Smooth muscle cell (in vitro differentiated cells): ENCODE measurements around the gene LRRK1. TPM values are rescaled to one million over a fixed set of nuclear protein-coding genes. Genes with fewer than 3 reads are reported as not detected.

Experiments
- DNase-seq: peaks from one replicate; lab custom pipeline; 2025; ENCODE audit not compliant: unreplicated experiment; lab: John Stamatoyannopoulos, UW
- H2AFZ ChIP-seq: fragments of 200-600 bp; sonication (generic); 2 replicates; pipeline ENCODE4 v1.6.0; 2016; ENCODE audit warnings: antibody characterized with exemption, low read depth, mild to moderate bottlenecking
- H3F3A ChIP-seq: fragments of 200-600 bp; sonication (generic); 2 replicates; pipeline ENCODE4 v1.6.0; 2017; ENCODE audit warnings: antibody characterized with exemption, low read depth
- H3K27ac ChIP-seq: fragments of 200-600 bp; sonication (generic); 2 replicates; pipeline ENCODE4 v1.5.1; 2016; ENCODE audit warnings: low read depth, mild to moderate bottlenecking
- H3K27me3 ChIP-seq: fragments of 200-600 bp; sonication (generic); 2 replicates; pipeline ENCODE4 v1.6.1; 2016; ENCODE audit warnings: low read depth, mild to moderate bottlenecking
- H3K36me3 ChIP-seq: fragments of 200-600 bp; sonication (generic); 2 replicates; pipeline ENCODE4 v1.5.1; 2016; ENCODE audit warnings: low read depth
- H3K4me1 ChIP-seq: fragments of 200-600 bp; sonication (generic); 2 replicates; pipeline ENCODE4 v1.5.1; 2016; ENCODE audit warnings: low read depth
- H3K4me2 ChIP-seq: fragments of 200-600 bp; sonication (generic); 2 replicates; pipeline ENCODE4 v1.6.0; 2016; ENCODE audit warnings: mild to moderate bottlenecking
- H3K4me3 ChIP-seq: fragments of 200-600 bp; sonication (generic); 2 replicates; pipeline ENCODE4 v1.5.1; 2016; ENCODE audit warnings: mild to moderate bottlenecking
- H3K79me2 ChIP-seq: fragments of 200-600 bp; sonication (generic); 2 replicates; pipeline ENCODE4 v1.6.0; 2016; ENCODE audit warnings: low read depth, mild to moderate bottlenecking
- H3K9ac ChIP-seq: fragments of 200-600 bp; sonication (generic); 2 replicates; pipeline ENCODE4 v1.6.0; 2016; ENCODE audit warnings: low read depth
- H3K9me3 ChIP-seq: fragments of 200-600 bp; sonication (generic); replicated peaks from 2 replicates; pipeline ENCODE4 v1.5.1; 2016; ENCODE audit warnings: low read depth
- H4K20me1 ChIP-seq: fragments of 200-600 bp; sonication (generic); 2 replicates; pipeline ENCODE4 v1.6.0; 2016; ENCODE audit warnings: low read depth
- CTCF ChIP-seq: fragments of 200-600 bp; sonication (generic); IDR thresholded peaks from 2 replicates; pipeline ENCODE4 v1.5.1; 2017; ENCODE audit warnings: borderline replicate concordance, mild to moderate bottlenecking, antibody characterized with exemption; ENCODE audit not compliant: insufficient read depth, poor library complexity, severe bottlenecking
- WGBS: methylation state at CpG from one replicate; pipeline ENCODE4 v1.1.7; 2016; ENCODE audit warnings: low lambda C conversion rate; 5-methylcytosine and 5-hydroxymethylcytosine counted together
- polyA plus RNA-seq: library from polyadenylated mRNA; unstranded; fragments of >200 nt; fragmentation: Nextera tagmentation; extraction: Ambion mirVana; gene quantifications from 2 replicates; pipeline ENCODE4 v1.2.1, GENCODE V29; 2016
- total RNA-seq: library from RNA; depleted of rRNA; stranded (reverse); fragments of >200 nt; gene quantifications from 2 replicates; pipeline ENCODE4 v1.2.3, GENCODE V29; 2014

The LRRK1 gene
- total and polyA plus RNA-seq, 2 experiments from 2014 or later: 1.1 to 1.6 TPM

GRCh38 chr15:100986158-100986896 lies 67.2 kb downstream of the LRRK1 start:
- no peak overlapping the region for H3K4me3 ChIP-seq
- no peaks in the 10 kb centered on the region for H3K27me3 ChIP-seq
- H3F3A ChIP-seq: no peaks in the 10 kb centered on the region
- H3K9ac ChIP-seq: no peak overlapping the region
- H3K4me2 ChIP-seq: no peak overlapping the region
- no peaks in the 10 kb centered on the region for H3K79me2 ChIP-seq
- no peaks in the 10 kb centered on the region for H4K20me1 ChIP-seq
- no peak for TF ChIP-seq CTCF
- no peak overlapping the region for H3K27ac ChIP-seq
- WGBS: 53% methylated on average over 6 of the region's 6 CpGs
- H3K36me3 ChIP-seq: no peaks in the 10 kb centered on the region
- no peak overlapping the region for H2AFZ ChIP-seq
- no peaks in the 10 kb centered on the region for H3K9me3 ChIP-seq
- no peaks in the 10 kb centered on the region for H3K4me1 ChIP-seq
- DNase-seq: no peak

DNA sequence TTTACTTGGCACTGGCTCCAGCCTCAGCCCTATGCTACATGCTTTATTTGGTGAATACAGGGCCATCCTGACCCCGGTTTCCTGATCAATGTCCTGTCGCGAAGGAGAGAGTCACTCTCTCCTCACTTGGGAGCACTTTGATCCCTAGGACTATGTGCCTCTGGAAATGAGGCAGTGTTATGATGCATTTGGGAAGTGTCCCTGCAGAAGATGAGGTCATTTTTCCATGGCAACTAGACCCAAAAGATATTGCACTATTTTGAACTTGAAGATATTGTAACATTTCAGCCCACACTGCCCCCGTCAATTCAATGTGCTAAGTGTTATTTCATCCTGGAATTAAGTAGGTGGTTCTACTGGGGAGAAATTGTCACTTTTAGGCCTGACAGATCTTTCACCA lies 68.0 kb downstream of the LRRK1 start:
- H3K9ac ChIP-seq: no peak overlapping the region
- H3K27ac ChIP-seq: no peak overlapping the region
- no peaks in the 10 kb centered on the region for H3K79me2 ChIP-seq
- 86% methylated on average over 4 of the region's 4 CpGs for WGBS
- no peak overlapping the region for H2AFZ ChIP-seq
- H3K4me1 ChIP-seq: no peaks in the 10 kb centered on the region
- no peaks in the 10 kb centered on the region for H3K36me3 ChIP-seq
- no peak overlapping the region for H3K4me3 ChIP-seq
- H4K20me1 ChIP-seq: no peaks in the 10 kb centered on the region
- no peaks in the 10 kb centered on the region for H3K9me3 ChIP-seq
- no peak overlapping the region for H3K4me2 ChIP-seq
- DNase-seq: no peak
- H3F3A ChIP-seq: no peaks in the 10 kb centered on the region
- TF ChIP-seq CTCF: no peak
- H3K27me3 ChIP-seq: no peaks in the 10 kb centered on the region

- no peaks in the 10 kb centered on the region for H3K4me1 ChIP-seq
- H3K27me3 ChIP-seq: no peaks in the 10 kb centered on the region
- H3K4me2 ChIP-seq: no peak overlapping the region
- WGBS: 95% methylated on average over 5 of the region's 5 CpGs
- no peak overlapping the region for H2AFZ ChIP-seq
- no peaks in the 10 kb centered on the region for H3K79me2 ChIP-seq
- H3K4me3 ChIP-seq: no peak overlapping the region
- no peak overlapping the region for H3K9ac ChIP-seq
- H3K27ac ChIP-seq: no peak overlapping the region
- H3F3A ChIP-seq: no peaks in the 10 kb centered on the region
- no peaks in the 10 kb centered on the region for H3K36me3 ChIP-seq
- DNase-seq: no peak
- no peaks in the 10 kb centered on the region for H4K20me1 ChIP-seq
- H3K9me3 ChIP-seq: no peaks in the 10 kb centered on the region
- TF ChIP-seq CTCF: no peak
These were observed 69.1 kb downstream of the LRRK1 start for GRCh38 chr15:100988297-100988696.

DNA sequence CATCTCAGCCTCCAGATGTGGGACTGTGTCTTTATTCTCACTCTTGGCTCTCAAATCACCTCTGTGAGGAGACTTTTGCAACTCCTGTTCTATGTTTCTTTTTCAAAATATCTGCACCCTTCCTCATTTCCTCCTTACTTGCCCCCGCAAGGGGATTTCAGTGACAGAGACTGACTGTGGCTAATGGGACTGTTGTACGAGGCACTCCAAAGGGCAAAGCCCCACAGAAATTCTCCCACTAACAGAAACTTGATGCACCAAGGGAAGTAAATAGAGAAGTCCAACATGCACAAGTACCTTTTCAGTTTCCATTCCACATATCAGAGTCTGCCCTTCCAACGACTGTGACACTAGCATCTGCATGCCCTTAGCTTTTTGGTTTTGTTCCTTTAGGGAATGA lies 69.7 kb downstream of the LRRK1 start:
- Histone ChIP-seq H2AFZ (no peak overlapping the region), H3K9me3 (no peaks in the 10 kb centered on the region), H3K4me1 (no peaks in the 10 kb centered on the region), H3F3A (no peaks in the 10 kb centered on the region), H3K27me3 (no peaks in the 10 kb centered on the region), H4K20me1 (no peaks in the 10 kb centered on the region), H3K9ac (no peak overlapping the region), H3K36me3 (no peaks in the 10 kb centered on the region), H3K4me3 (no peak overlapping the region), H3K4me2 (no peak overlapping the region), H3K79me2 (no peaks in the 10 kb centered on the region), H3K27ac (no peak overlapping the region)
- no peak for DNase-seq
- whole genome bisulfite sequencing: 96% methylated on average over 3 of the region's 3 CpGs
- no peak for TF ChIP-seq CTCF
